Omental fat pad (tissue), 4 donors: Measurements from ENCODE around the gene APLF. TPM values are rescaled to one million over a fixed set of nuclear protein-coding genes. Genes with fewer than 3 reads are reported as not detected.

Source experiments
- ATAC-seq: fragments of 150-250 bp; one replicate; pipeline ENCODE4 v1.9.1; 2016; ENCODE audit warnings: mild to moderate bottlenecking, moderate library complexity; ENCODE audit not compliant: low FRiP score
- DNase-seq: peaks from one replicate; pipeline ENCODE4 v3.0.0-alpha.2; 2019; ENCODE audit warnings: low spot score
- CTCF ChIP-seq, 3 donors: fragments of 450-650 bp; IDR thresholded peaks; one replicate each; pipeline ENCODE4 v1.5.1; 2016 to 2017; ENCODE audit warnings: antibody characterized with exemption in 3 of 3, mild to moderate bottlenecking in 3 of 3, moderate library complexity in 2 of 3
- total RNA-seq, 4 donors: library from RNA; depleted of rRNA; stranded (reverse); fragments of >200 nt; gene quantifications; one replicate each; pipeline ENCODE4 v1.1.0, GENCODE V29; 2016

The APLF gene
- total RNA-seq, 4 donors from 2014 or later, result 6.0 to 12.3 (median 9.4) TPM

DNA sequence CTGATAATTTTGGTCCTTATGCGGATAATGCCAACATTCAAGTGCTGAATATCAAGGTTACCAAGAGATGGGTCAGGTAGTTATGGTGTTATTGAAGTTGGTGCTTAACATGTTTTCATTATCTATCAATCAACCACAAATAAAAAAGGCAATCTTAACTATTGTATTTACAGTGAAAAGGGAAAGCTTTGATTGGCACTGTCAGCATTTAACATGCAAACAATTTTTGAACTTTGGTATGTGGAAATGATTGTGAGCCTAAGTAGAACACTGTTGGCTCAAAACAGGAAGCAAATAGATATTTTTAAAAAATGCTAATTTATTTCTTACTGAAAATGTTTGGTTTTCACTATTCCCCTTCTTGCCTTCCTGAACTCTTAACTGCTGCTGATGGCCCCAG lies 21.9 kb downstream of the APLF start:
- ATAC-seq, result no peak

DNA sequence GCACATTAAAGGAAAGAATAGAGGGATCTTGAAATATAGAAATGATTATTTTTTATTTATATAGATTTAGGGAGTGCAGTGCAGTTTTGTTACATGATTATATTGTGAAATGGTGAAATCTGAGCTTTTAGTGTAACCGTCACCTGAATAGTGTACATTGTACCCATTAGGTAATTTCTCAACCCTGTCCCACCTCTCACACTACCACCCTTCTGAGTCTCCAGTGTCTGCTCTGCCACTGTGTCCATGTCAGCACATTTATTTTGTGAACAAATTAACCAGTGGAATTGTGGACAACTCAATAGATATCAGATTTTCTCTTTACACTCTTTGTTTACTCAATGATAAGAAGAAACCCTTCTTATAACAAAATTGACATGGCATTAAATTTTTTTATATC lies 24.2 kb downstream of the APLF start:
- no peak for TF ChIP-seq CTCF (IDR thresholded peaks at IDR 0.05)
- no peak for ATAC-seq
- no peak for DNase-seq

More for the DNA sequence above, 21.9 kb downstream of the APLF start:
- no peak for TF ChIP-seq CTCF (IDR thresholded peaks at IDR 0.05)
- DNase-seq, result no peak

- no peak for TF ChIP-seq CTCF (IDR thresholded peaks at IDR 0.05)
- no peak for ATAC-seq
Observed at GRCh38 chr2:68499133-68499532, 31.7 kb downstream of the APLF start.

GRCh38 chr2:68500649-68501048 lies 33.3 kb downstream of the APLF start:
- no peak for TF ChIP-seq CTCF (IDR thresholded peaks at IDR 0.05)
- ATAC-seq (no peak), DNase-seq (no peak)

More at GRCh38 chr2:68499133-68499532, 31.7 kb downstream of the APLF start:
- no peak for DNase-seq

DNA sequence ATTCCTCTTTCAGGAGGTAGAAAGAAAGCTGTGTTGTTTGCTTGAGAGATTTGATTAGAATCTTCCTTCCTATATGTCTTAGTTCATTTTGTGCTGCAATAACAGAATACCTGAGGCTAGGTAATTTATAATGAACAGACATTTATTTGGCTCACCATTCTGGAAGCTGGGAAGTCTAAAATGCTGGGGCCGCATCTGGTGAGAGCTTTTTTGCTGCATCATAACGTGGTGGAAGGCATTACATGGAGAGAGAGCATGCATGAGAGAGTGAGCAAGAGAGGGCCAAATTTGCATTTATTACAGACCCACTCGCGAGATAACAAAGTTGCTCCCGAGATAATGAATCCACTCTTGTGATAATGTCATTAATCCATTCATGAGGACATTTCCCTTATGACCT lies 34.4 kb downstream of the APLF start:
- no peak for TF ChIP-seq CTCF (IDR thresholded peaks at IDR 0.05)
- DNase-seq, result no peak
- ATAC-seq, result no peak

GRCh38 chr2:68505603-68506159 lies 38.3 kb downstream of the APLF start:
- ATAC-seq, result no peak
- TF ChIP-seq CTCF (IDR thresholded peaks at IDR 0.05), result no peak
- DNase-seq, result no peak

DNA sequence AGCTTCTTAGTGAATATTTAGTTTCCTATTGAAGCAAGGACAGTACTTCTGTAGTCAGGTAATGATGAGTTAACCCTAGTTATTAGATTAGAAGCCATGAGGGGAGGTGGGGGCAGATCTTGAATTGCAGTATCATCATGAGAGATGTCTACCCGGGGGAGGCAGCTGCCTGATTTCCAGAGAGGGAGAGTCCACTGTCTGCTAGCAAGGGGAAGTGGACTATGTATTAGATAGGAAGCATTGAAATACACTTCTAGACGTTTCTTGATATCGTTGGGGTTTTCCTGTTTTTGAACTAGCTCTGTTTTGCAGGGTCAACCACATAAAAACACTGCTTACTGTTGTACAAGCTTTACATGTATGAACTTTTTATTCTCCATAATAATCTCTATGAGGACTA lies 38.8 kb downstream of the APLF start:
- no peak for ATAC-seq
- no peak for TF ChIP-seq CTCF (IDR thresholded peaks at IDR 0.05)
- no peak for DNase-seq
